Measurements from ENCODE around the gene PHACTR1.
A peak's percentile ranks its signal among the peaks of the same experiment; 100 is the strongest.
"Not testable (repeated sequence)": the region's sequence is repeated elsewhere in the genome, so short reads cannot be mapped to it uniquely, and the experiment has no call there.

The PHACTR1 gene

GRCh38 chr6:13120483-13121482, 404.2 kb downstream of the PHACTR1 start:
- DNase-seq: no peak

GRCh38 chr6:13124131-13124530, 407.6 kb downstream of the PHACTR1 start:
- no peak for DNase-seq

GRCh38 chr6:13125841-13126240, 409.3 kb downstream of the PHACTR1 start:
- no peak for DNase-seq

GRCh38 chr6:13131935-13132661, 415.5 kb downstream of the PHACTR1 start:
- DNase-seq: no peak

- not testable (repeated sequence) for DNase-seq
Measured at GRCh38 chr6:13133894-13134293, 417.3 kb downstream of the PHACTR1 start.

GRCh38 chr6:13135152-13135551, 418.6 kb downstream of the PHACTR1 start:
- no peak for DNase-seq

GRCh38 chr6:13139119-13139518, 422.6 kb downstream of the PHACTR1 start:
- no peak for DNase-seq

- no peak for DNase-seq
Measured at GRCh38 chr6:13140980-13141379, 424.4 kb downstream of the PHACTR1 start.

- DNase-seq: peak in 1 of 2 experiments; percentile 12
Measured at GRCh38 chr6:13141387-13141786, 424.8 kb downstream of the PHACTR1 start.

- DNase-seq: no peak
Measured at GRCh38 chr6:13142611-13143010, 426.0 kb downstream of the PHACTR1 start.

GRCh38 chr6:13146442-13146841, 429.9 kb downstream of the PHACTR1 start:
- no peak for DNase-seq

- no peak for DNase-seq
Measured at GRCh38 chr6:13147376-13147775, 430.8 kb downstream of the PHACTR1 start.

GRCh38 chr6:13147782-13148181, 431.2 kb downstream of the PHACTR1 start:
- no peak for DNase-seq

GRCh38 chr6:13152764-13153163, 436.2 kb downstream of the PHACTR1 start:
- DNase-seq: no peak

- DNase-seq: no peak
Measured at GRCh38 chr6:13156381-13156780, 439.8 kb downstream of the PHACTR1 start.

GRCh38 chr6:13157293-13157692, 440.7 kb downstream of the PHACTR1 start:
- DNase-seq: no peak

- DNase-seq: peak; percentile 80 to 84
Measured at GRCh38 chr6:13159300-13159699, 442.7 kb downstream of the PHACTR1 start.

- DNase-seq: not testable (repeated sequence)
Measured at GRCh38 chr6:13159822-13160221, 443.3 kb downstream of the PHACTR1 start.

GRCh38 chr6:13163161-13163944, 446.8 kb downstream of the PHACTR1 start:
- DNase-seq: peak; percentile 48 to 53

GRCh38 chr6:13164291-13164690, 447.7 kb downstream of the PHACTR1 start:
- no peak for DNase-seq

- no peak for DNase-seq
Measured at GRCh38 chr6:13165502-13166172, 449.1 kb downstream of the PHACTR1 start.

- DNase-seq: no peak
Measured at GRCh38 chr6:13166269-13166668, 449.7 kb downstream of the PHACTR1 start.

Measured in AML-193 (cell line).